GM21576 (cell line): ENCODE measurements around the gene ABCA4.
"Not testable (repeated sequence)": the region's sequence is repeated elsewhere in the genome, so short reads cannot be mapped to it uniquely, and the experiment has no call there.

Source experiments
- ATAC-seq: cut with Tn5 transposase; IDR thresholded peaks from one replicate; pipeline ENCODE4 v1.9.1; 2021; ENCODE audit warnings: mild to moderate bottlenecking, moderate library complexity; ENCODE audit not compliant: unreplicated experiment

Gene ABCA4

GRCh38 chr1:94011709-94012595 is 109.0 kb downstream of the ABCA4 start:
- ATAC-seq, result no peak

GRCh38 chr1:94011129-94011528 is 109.8 kb downstream of the ABCA4 start:
- ATAC-seq, result no peak

- ATAC-seq, result no peak
Measured at GRCh38 chr1:94009304-94009703, 111.6 kb downstream of the ABCA4 start.

GRCh38 chr1:94006604-94007003 is 114.3 kb downstream of the ABCA4 start:
- ATAC-seq, result no peak

GRCh38 chr1:94004924-94005323 is 116.0 kb downstream of the ABCA4 start:
- ATAC-seq, result no peak

GRCh38 chr1:94002046-94002787 is 118.7 kb downstream of the ABCA4 start:
- no peak for ATAC-seq

GRCh38 chr1:94001397-94002045 is 119.4 kb downstream of the ABCA4 start:
- ATAC-seq, result no peak

- ATAC-seq, result no peak
Measured at GRCh38 chr1:94000510-94001282, 120.3 kb downstream of the ABCA4 start.

- ATAC-seq, result no peak
Measured at GRCh38 chr1:93999840-94000415, 121.0 kb downstream of the ABCA4 start.

- not testable (repeated sequence) for ATAC-seq
Measured at GRCh38 chr1:93998532-93998931, 122.4 kb downstream of the ABCA4 start.

- no peak for ATAC-seq
Measured at GRCh38 chr1:93997756-93998155, 123.2 kb downstream of the ABCA4 start.

- no peak for ATAC-seq
Measured at GRCh38 chr1:93995837-93996536, 125.0 kb downstream of the ABCA4 start.

- no peak for ATAC-seq
Measured at GRCh38 chr1:93993731-93994130, 127.2 kb downstream of the ABCA4 start.

- ATAC-seq, result no peak
Measured at GRCh38 chr1:93992954-93993353, 128.0 kb downstream of the ABCA4 start.

GRCh38 chr1:93992190-93992589 is 128.8 kb downstream of the ABCA4 start:
- no peak for ATAC-seq

- no peak for ATAC-seq
Measured at GRCh38 chr1:93991271-93991670, 129.7 kb downstream of the ABCA4 start.

- not testable (repeated sequence) for ATAC-seq
Measured at GRCh38 chr1:93990477-93990876, 130.5 kb downstream of the ABCA4 start.

GRCh38 chr1:93990010-93990409 is 130.9 kb downstream of the ABCA4 start:
- ATAC-seq, result no peak

GRCh38 chr1:93989601-93990000 is 131.3 kb downstream of the ABCA4 start:
- no peak for ATAC-seq
